ENCODE results near the gene TTC39A.

DNA sequence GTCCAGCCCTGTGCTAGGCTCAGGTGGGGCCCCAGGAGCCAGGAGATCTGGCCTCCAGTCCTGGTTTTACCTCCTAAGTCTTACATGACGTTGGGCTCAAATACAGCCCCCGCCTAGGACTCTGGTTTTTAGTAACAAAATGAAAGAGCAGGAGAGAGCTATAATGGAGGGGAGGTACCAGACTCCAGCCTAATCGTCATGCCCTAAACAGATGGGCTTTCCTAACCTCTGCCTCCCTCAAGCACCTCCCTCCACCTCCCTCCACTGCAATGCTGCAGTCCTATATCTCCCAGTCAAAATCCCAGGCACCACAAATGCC is 28.6 kb downstream of the TTC39A start:
- TF ChIP-seq CTCF (conservative IDR thresholded peaks at IDR 0.05 in 1 of 2, IDR thresholded peaks at IDR 0.05 in 1 of 2; ENCODE audit: low read depth in 1 of 2, low read length in 2 of 2) (no peak), EZH2 (IDR thresholded peaks at IDR 0.05; ENCODE audit: low read length, missing control alignments) (no peak)
